GM23338 (cell line): ENCODE results near the gene PLD5. TPM values are rescaled to one million over a fixed set of nuclear protein-coding genes. Genes with fewer than 3 reads are reported as not detected.
A peak's percentile ranks its signal among the peaks of the same experiment; 100 is the strongest.

Experiments
- ATAC-seq: fragments of 200-7000 bp; cut with Tn5 transposase; 3 replicates; pipeline ENCODE4 v1.9.1; 2020
- DNase-seq: peaks from one replicate; pipeline ENCODE4 v3.0.0-alpha.2; 2015; ENCODE audit warnings: low spot score
- H2AFZ ChIP-seq: fragments of 200-600 bp; sonication (generic); 2 replicates; pipeline ENCODE4 v1.8.0; 2016; ENCODE audit warnings: antibody characterized with exemption, mild to moderate bottlenecking, moderate library complexity
- H3F3A ChIP-seq: fragments of 200-600 bp; sonication (generic); replicated peaks from 2 replicates; pipeline ENCODE4 v1.8.0; 2017; ENCODE audit warnings: antibody characterized with exemption, mixed run types, low read depth
- H3K27ac ChIP-seq: fragments of 200-600 bp; sonication (generic); 2 replicates; pipeline ENCODE4 v1.6.1; 2016; ENCODE audit warnings: low read depth
- H3K27me3 ChIP-seq: fragments of 200-600 bp; sonication (generic); 2 replicates; pipeline ENCODE4 v1.8.0; 2016; ENCODE audit warnings: mild to moderate bottlenecking, mixed run types, moderate library complexity; ENCODE audit not compliant: insufficient read depth
- H3K36me3 ChIP-seq: fragments of 200-600 bp; sonication (generic); 2 replicates; pipeline ENCODE4 v1.8.0; 2016; ENCODE audit warnings: mild to moderate bottlenecking; ENCODE audit not compliant: insufficient read depth
- H3K4me1 ChIP-seq: fragments of 200-600 bp; sonication (generic); 2 replicates; pipeline ENCODE4 v1.8.0; 2016; ENCODE audit warnings: mild to moderate bottlenecking, moderate library complexity; ENCODE audit not compliant: insufficient read depth
- H3K4me2 ChIP-seq: fragments of 200-600 bp; sonication (generic); 2 replicates; pipeline ENCODE4 v1.7.1; 2017; ENCODE audit warnings: mixed run types
- H3K4me3 ChIP-seq: fragments of 200-600 bp; sonication (generic); 2 replicates; pipeline ENCODE4 v1.6.1; 2016; ENCODE audit warnings: mixed run types
- H3K79me2 ChIP-seq: fragments of 200-600 bp; sonication (generic); replicated peaks from 2 replicates; pipeline ENCODE4 v1.8.0; 2017; ENCODE audit warnings: mild to moderate bottlenecking; ENCODE audit not compliant: insufficient read depth
- H3K9me2 ChIP-seq: fragments of 200-600 bp; sonication (generic); 2 replicates; pipeline ENCODE4 v1.8.0; 2017; ENCODE audit not compliant: insufficient read depth
- H4K20me1 ChIP-seq: fragments of 200-600 bp; sonication (generic); replicated peaks from 2 replicates; pipeline ENCODE4 v1.8.0; 2017; ENCODE audit warnings: mild to moderate bottlenecking; ENCODE audit not compliant: insufficient read depth
- H3K27ac Mint-ChIP-seq: 2 replicates; pipeline ENCODE4 v1.8.0; 2020; ENCODE audit warnings: inconsistent platforms, mild to moderate bottlenecking, moderate library complexity, mixed read lengths
- H3K27me3 Mint-ChIP-seq: 3 replicates; pipeline ENCODE4 v1.8.0; 2022; ENCODE audit warnings: low read depth, mild to moderate bottlenecking, moderate library complexity, mixed read lengths, inconsistent platforms; ENCODE audit not compliant: insufficient read depth, poor library complexity
- H3K36me3 Mint-ChIP-seq: 3 replicates; pipeline ENCODE4 v1.8.0; 2021; ENCODE audit warnings: low read depth, mild to moderate bottlenecking, inconsistent platforms, moderate library complexity, mixed read lengths
- H3K4me1 Mint-ChIP-seq: 3 replicates; pipeline ENCODE4 v1.8.0; 2020; ENCODE audit warnings: mild to moderate bottlenecking, inconsistent platforms, mixed read lengths
- H3K4me3 Mint-ChIP-seq: 3 replicates; pipeline ENCODE4 v1.8.0; 2021; ENCODE audit warnings: moderate library complexity, mild to moderate bottlenecking, inconsistent platforms, mixed read lengths
- H3K9me3 Mint-ChIP-seq: 3 replicates; pipeline ENCODE4 v1.8.0; 2020; ENCODE audit warnings: moderate library complexity, mild to moderate bottlenecking, inconsistent platforms, mixed read lengths
- CREB1 ChIP-seq: fragments of 250-450 bp; sonication (Bioruptor Pico); IDR thresholded peaks from 2 replicates; pipeline ENCODE4 v1.5.0; 2020; ENCODE audit warnings: low read depth, mild to moderate bottlenecking, moderate library complexity
- CTCF ChIP-seq, 2 experiments: fragments of 200-600 bp in 1 of 2; sonication (generic) in 1 of 2; conservative IDR thresholded peaks; 2 replicates each; pipeline versions ENCODE4 v1.5.1 to v1.6.1; 2016 to 2017; ENCODE audit warnings: antibody characterized with exemption in 2 of 2, low read depth in 2 of 2, mild to moderate bottlenecking in 2 of 2, moderate library complexity in 1 of 2
- ETS1 ChIP-seq: IDR thresholded peaks from 2 replicates; pipeline ENCODE4 v1.6.1; 2016; ENCODE audit warnings: antibody characterized with exemption
- EZH2 ChIP-seq: fragments of 200-600 bp; sonication (generic); IDR thresholded peaks from one replicate; pipeline ENCODE4 v1.8.0; 2017; ENCODE audit warnings: antibody characterized with exemption, mild to moderate bottlenecking, low read depth; ENCODE audit not compliant: unreplicated experiment
- EZH2phosphoT487 ChIP-seq: fragments of 200-600 bp; sonication (generic); IDR thresholded peaks from one replicate; pipeline ENCODE4 v1.8.1; 2018; ENCODE audit warnings: antibody characterized with exemption; ENCODE audit not compliant: unreplicated experiment
- JUNB ChIP-seq: IDR thresholded peaks from one replicate; pipeline ENCODE4 v1.6.1; 2016; ENCODE audit warnings: antibody characterized with exemption; ENCODE audit not compliant: unreplicated experiment
- NANOG ChIP-seq: IDR thresholded peaks from 2 replicates; pipeline ENCODE4 v1.6.1; 2016; ENCODE audit warnings: antibody characterized with exemption, borderline replicate concordance
- POLR2AphosphoS5 ChIP-seq: IDR thresholded peaks from 2 replicates; pipeline ENCODE4 v1.6.1; 2016; ENCODE audit warnings: antibody characterized with exemption, low read depth
- REST ChIP-seq: IDR thresholded peaks from one replicate; pipeline ENCODE4 v1.6.1; 2018; ENCODE audit warnings: antibody characterized with exemption; ENCODE audit not compliant: unreplicated experiment
- STAT1 ChIP-seq: IDR thresholded peaks from one replicate; pipeline ENCODE4 v1.6.1; 2016; ENCODE audit warnings: antibody characterized with exemption; ENCODE audit not compliant: unreplicated experiment
- ZNF114 ChIP-seq: fragments of 250-450 bp; sonication (Bioruptor Pico); IDR thresholded peaks from 2 replicates; pipeline ENCODE4 v1.5.0; 2020; ENCODE audit warnings: mild to moderate bottlenecking, moderate library complexity
- ZNF331 ChIP-seq: fragments of 250-450 bp; sonication (Bioruptor Pico); IDR thresholded peaks from 2 replicates; pipeline ENCODE4 v1.5.0; 2020; ENCODE audit warnings: low read depth, mild to moderate bottlenecking, moderate library complexity
- ZNF462 ChIP-seq: fragments of 250-450 bp; sonication (Bioruptor Pico); IDR thresholded peaks from 2 replicates; pipeline ENCODE4 v1.5.0; 2020; ENCODE audit warnings: mild to moderate bottlenecking, moderate library complexity
- polyA plus RNA-seq: library from polyadenylated mRNA; unstranded; fragments of >200 nt; fragmentation: Nextera tagmentation; extraction: Ambion mirVana; gene quantifications from 2 replicates; pipeline ENCODE4 v1.2.1, GENCODE V29; 2016
- total RNA-seq: library from RNA; depleted of rRNA; stranded (reverse); fragments of >200 nt; shearing (Covaris generic); gene quantifications from 2 replicates; pipeline ENCODE4 v1.2.3, GENCODE V29; 2014

PLD5 gene
- total and polyA plus RNA-seq, 2 experiments from 2014 or later = 5.5 to 5.8 TPM

- Histone ChIP-seq H3K4me3 (no peak overlapping the region), H4K20me1 (no peaks in the 10 kb centered on the region), H2AFZ (no peak overlapping the region), H3K9me2 (no peaks in the 10 kb centered on the region), H3K4me2 (peak overlapping the region; percentile 10; the same call in 1 of the 2 replicates), H3F3A (no peaks in the 10 kb centered on the region), H3K4me1 (peaks cover 48% of the 10 kb centered on the region), H3K79me2 (no peaks in the 10 kb centered on the region), H3K27ac (no peak overlapping the region), H3K36me3 (no peaks in the 10 kb centered on the region), H3K27me3 (no peaks in the 10 kb centered on the region)
- Mint-ChIP-seq H3K4me3 (no peak overlapping the region), H3K27me3 (peaks cover 2% of the 10 kb centered on the region), H3K9me3 (no peaks in the 10 kb centered on the region), H3K27ac (no peak overlapping the region), H3K4me1 (peaks cover 32% of the 10 kb centered on the region), H3K36me3 (no peaks in the 10 kb centered on the region; the same call in 2 of the 3 replicates)
- no peak for TF ChIP-seq ZNF114
- TF ChIP-seq ETS1 = no peak
- TF ChIP-seq EZH2phosphoT487 = no peak
- TF ChIP-seq CTCF (conservative IDR thresholded peaks at IDR 0.05; ENCODE audit: low read depth in 2 of 2) = no peak
- no peak for TF ChIP-seq EZH2
- TF ChIP-seq POLR2AphosphoS5 = no peak
- no peak for TF ChIP-seq ZNF462
- no peak for TF ChIP-seq STAT1
- no peak for TF ChIP-seq ZNF331 (CRISPR knock-in tag)
- TF ChIP-seq CREB1 (CRISPR knock-in tag) = no peak
- no peak for TF ChIP-seq JUNB
- no peak for TF ChIP-seq REST
- no peak for TF ChIP-seq NANOG
- DNase-seq (no peak), ATAC-seq (no peak)
These were observed 69.5 kb downstream of the PLD5 start for GRCh38 chr1:242455052-242455361.
